GM19468 (cell line): ENCODE measurements around the gene GRM2.

Source experiments
- ATAC-seq: cut with Tn5 transposase; IDR thresholded peaks from one replicate; pipeline ENCODE4 v1.9.1; 2021; ENCODE audit warnings: mild to moderate bottlenecking, moderate library complexity, moderate number of reproducible peaks; ENCODE audit not compliant: unreplicated experiment; ENCODE audit errors: extremely low read depth

GRM2 gene

GRCh38 chr3:51679777-51680176, 27.1 kb upstream of the GRM2 start:
- no peak for ATAC-seq

DNA sequence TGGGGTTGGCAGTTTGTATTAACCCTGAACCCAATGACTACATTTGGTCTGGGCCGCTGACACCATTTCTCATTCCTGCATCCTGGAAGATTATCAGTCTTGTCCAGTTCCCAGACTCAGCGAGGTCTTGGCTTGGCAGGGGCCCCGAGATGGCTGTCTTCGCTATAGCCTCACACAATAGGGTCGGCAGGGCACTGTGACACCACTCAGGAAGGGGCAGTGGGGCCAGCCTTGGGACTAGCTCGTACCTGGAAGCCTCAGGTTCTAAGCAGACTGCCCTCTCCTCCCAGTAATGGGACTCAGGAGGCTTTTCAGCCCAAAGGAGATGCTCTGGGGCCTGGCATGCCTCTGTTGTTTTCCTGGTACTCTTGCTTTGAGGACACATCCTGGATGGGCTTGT, 26.7 kb upstream of the GRM2 start:
- no peak for ATAC-seq

DNA sequence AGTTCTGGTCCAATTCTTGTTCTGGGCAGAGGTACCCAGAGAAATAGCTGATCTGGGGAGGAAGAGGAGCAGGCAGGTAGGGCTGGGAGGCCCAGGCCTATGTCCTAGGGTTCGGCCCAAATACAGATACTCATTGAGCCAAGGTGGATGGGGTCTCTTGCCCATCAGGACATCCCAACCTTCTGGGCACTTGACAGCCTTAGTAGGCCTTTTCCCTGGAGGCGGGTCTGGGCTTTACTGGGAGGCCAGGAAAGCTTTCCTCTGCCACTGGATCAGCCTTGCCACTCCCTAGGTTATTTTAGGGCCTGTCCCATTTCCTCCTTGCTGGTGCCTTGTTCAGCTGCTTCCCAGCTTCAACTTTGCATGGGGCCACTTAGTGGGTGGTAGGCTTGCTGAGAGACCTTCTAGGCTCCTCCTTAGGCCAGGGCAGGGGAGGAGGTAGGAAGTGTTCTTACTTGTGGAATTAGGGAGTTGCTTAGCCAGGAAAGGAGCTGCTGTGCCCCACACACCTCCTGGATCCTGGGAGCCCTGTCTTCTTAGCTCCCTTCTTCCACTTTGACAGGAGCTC, 26.1 kb upstream of the GRM2 start:
- no peak for ATAC-seq

GRCh38 chr3:51681453-51681852, 25.4 kb upstream of the GRM2 start:
- no peak for ATAC-seq

DNA sequence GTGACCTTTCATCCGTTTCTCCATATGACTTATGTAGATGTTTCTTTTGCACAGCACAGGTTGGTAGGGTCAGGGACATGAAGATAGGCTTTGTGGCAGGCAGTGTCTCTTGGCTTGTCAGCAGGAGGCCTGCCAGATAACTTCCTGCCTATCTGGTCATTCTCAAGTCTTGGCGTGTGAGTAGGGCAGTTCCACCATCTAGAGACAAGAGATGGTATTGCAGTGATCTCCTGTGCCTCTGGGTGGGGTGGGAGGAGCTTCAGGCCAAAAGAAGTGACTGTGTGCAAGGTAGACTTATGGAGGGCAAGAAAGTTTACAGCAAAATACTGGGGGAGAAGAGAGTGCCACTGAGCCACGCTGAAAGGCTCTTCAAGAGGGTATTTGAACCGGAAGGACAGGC, 24.8 kb upstream of the GRM2 start:
- ATAC-seq, result peak; percentile 48

- no peak for ATAC-seq
Observed at GRCh38 chr3:51682526-51682925, 24.3 kb upstream of the GRM2 start.

DNA sequence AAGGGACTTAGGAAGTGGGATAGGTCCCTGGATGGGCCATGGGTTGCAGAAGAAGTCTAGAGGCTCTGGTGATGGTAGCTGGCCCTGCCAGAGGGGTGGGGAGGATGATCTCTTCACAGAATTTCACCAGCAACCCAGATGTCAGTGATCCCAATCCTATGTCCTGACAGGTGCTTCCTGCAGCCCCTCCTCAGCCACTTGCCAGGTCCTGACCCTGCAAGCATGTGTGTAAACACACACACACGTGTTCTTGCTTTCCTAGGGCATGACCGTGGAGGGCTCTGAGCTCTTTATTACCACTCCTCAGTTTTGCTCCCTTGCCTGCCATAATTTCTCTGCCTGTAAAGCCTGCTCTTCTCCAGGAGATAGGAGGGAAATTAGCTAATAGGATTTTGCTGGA, 23.3 kb upstream of the GRM2 start:
- ATAC-seq, result no peak

DNA sequence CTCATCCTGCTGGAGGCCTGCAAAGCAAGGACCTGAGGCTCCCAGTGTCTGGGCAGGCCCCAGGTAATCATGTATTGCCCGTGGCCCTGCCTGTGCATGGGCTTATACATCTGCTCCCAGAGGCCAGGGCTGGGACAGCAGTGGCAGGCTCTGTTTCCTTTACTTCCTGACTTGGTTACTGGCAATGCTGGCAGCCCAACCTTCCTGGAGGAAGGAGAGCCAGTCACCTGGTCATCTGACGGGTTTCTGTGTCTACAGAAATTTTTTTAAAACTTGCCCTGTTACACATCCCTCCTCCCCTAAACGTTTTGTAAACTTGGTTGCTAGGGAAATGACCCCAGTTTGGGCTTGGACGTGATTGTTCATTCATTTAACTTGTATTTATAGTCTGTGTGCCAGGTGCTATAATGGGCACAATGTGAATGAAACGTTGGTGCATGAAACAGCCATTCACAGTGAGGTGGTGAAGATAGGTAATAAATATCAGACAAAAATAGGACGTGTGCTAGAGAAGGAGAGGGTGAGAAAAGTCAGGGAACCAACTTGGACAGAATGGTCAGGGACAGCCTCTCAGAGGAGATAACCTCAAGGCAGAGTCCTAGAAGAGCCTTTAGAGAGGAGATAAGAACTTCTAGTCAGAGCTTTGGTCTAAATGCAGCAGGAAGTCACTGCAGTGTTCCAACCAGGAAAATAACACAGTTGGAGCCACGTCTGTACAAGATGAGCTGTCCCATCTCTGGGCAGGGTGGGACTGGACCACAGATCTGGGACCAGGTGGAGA, 21.7 kb upstream of the GRM2 start:
- ATAC-seq, result no peak

GRCh38 chr3:51686056-51686455, 20.8 kb upstream of the GRM2 start:
- no peak for ATAC-seq

GRCh38 chr3:51686512-51687215, 20.2 kb upstream of the GRM2 start:
- no peak for ATAC-seq

GRCh38 chr3:51687431-51688205, 19.2 kb upstream of the GRM2 start:
- ATAC-seq, result no peak

GRCh38 chr3:51688206-51688600, 18.7 kb upstream of the GRM2 start:
- ATAC-seq, result no peak

DNA sequence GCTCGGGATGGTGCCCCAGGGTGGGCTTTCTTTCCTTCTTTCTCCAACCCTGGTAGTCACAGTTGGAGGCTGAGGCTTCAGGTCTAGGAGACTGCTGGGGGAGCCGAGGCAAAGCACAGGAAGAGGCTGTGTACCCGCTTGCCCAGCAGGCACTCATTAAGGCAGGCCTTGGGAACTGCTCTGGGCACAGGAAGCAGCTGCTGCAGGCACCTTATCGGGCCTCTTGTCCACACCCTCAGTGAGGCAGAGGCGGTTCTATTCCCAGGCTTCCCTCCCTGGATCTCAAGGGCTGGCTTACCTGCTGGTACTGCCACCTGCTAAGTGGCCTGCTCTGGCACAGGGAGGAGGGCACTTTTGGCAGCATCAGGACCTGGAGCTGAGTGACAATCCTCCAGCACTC, 15.8 kb upstream of the GRM2 start:
- no peak for ATAC-seq

GRCh38 chr3:51691949-51692348, 14.9 kb upstream of the GRM2 start:
- ATAC-seq, result no peak

- no peak for ATAC-seq
Observed at GRCh38 chr3:51692980-51693395, 13.9 kb upstream of the GRM2 start.

DNA sequence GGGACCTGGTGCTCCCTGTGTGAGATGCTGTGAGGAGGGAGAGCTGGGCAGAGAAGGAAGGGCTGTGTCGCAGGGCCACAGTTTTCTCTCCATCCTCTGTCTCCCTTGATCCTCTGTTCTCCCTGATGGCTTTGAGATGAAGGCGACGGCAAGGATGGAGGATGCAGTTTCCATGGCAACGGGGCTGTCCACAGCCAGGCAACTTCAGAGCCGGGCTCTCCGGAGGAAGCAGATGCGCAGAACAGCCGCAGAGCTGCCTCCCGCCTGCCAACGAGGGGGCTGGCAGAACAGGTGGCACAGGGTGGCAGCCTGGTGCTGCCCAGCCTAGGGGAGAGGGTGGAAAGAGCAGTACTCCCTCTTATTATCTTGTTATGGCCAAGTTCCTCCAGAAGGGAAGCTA, 9.9 kb upstream of the GRM2 start:
- ATAC-seq, result no peak

DNA sequence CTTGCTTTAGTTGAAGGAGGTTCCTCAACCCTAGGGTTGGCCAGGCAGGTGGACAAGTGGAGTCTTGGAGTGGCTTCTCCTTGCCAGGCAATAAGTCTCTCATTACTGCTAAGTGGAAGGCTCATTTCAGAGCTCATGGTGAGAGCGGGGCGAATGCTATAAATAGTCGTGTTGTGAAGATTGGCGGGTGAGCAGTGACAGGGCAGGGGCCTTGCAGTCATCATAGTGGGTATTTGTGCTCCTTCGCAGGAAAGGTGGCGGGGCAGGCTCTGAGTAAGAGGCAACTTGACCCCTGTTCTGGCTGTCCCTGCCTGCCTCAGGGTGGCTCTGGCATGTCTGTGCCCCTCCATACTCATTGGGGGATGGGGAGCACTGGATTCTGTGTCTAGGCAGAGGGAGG, 8.7 kb upstream of the GRM2 start:
- no peak for ATAC-seq

- ATAC-seq, result no peak
Observed at GRCh38 chr3:51700403-51700802, 6.5 kb upstream of the GRM2 start.

- ATAC-seq, result no peak
Observed at GRCh38 chr3:51702156-51702555, 4.7 kb upstream of the GRM2 start.

DNA sequence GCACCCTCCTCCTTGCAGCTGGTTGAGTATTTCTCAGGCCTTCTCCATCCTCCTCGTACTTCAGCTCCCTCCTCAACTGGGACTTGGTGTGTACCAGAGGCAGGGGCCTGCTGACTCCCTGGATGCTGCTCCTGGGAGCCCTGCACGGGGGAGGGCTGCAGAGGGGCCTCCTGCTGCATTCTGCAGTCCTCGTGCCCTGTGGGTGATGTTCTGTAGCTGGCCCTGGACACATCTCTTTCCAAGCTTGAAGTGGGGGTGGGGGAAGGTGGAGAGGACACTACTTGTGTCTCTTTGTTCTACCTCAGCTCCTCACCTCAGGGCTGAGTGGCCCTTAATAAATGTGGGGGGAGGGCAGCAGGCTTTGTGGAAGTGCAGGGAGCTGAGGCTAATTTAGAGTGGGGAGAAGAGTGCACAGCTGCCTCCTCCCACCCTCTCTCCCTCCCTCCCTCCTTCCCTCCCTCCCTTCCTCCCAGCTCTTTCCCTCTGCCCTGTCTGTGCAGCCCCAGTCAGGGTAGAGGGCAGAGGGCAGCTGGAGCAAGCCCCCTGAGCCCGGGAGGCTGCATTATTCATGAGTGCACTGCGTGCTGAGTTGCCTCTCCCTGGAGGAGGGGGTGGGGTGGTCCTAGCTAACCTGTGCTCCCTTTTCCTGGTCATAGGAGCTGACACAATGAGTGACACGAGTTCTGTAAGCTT, 3.7 kb upstream of the GRM2 start:
- no peak for ATAC-seq
